H9 (cell line): ENCODE data around the gene ALPI. TPM values are rescaled to one million over a fixed set of nuclear protein-coding genes. Genes with fewer than 3 reads are reported as not detected.
A peak's percentile ranks its signal among the peaks of the same experiment; 100 is the strongest.

Experiments
- DNase-seq: peaks from one replicate; pipeline ENCODE4 v3.0.0-alpha.2; 2017
- H2AFZ ChIP-seq: one replicate; pipeline ENCODE4 v1.6.1; 2013; ENCODE audit warnings: mild to moderate bottlenecking, low read length, control low read depth, moderate library complexity
- H2AK5ac ChIP-seq: 2 replicates; pipeline ENCODE4 v1.6.1; 2013; ENCODE audit warnings: low read length, control low read depth, mixed read lengths; ENCODE audit not compliant: insufficient read length
- H2BK120ac ChIP-seq: one replicate; pipeline ENCODE4 v1.6.1; 2013; ENCODE audit warnings: low read depth, mild to moderate bottlenecking, low read length, control low read depth, inconsistent platforms; ENCODE audit not compliant: poor library complexity, severe bottlenecking
- H2BK12ac ChIP-seq: 2 replicates; pipeline ENCODE4 v1.6.1; 2013; ENCODE audit warnings: low read length, control low read depth, mixed read lengths, low read depth; ENCODE audit not compliant: insufficient read length
- H2BK15ac ChIP-seq: 2 replicates; pipeline ENCODE4 v1.6.1; 2013; ENCODE audit warnings: low read depth, low read length, control low read depth
- H2BK20ac ChIP-seq: one replicate; pipeline ENCODE4 v1.6.1; 2013; ENCODE audit warnings: low read depth, mild to moderate bottlenecking, low read length, control low read depth, inconsistent platforms; ENCODE audit not compliant: poor library complexity, severe bottlenecking
- H2BK5ac ChIP-seq: 2 replicates; pipeline ENCODE4 v1.6.1; 2013; ENCODE audit warnings: low read length, control low read depth, mixed read lengths; ENCODE audit not compliant: insufficient read length
- H3K14ac ChIP-seq: 2 replicates; pipeline ENCODE4 v1.6.1; 2013; ENCODE audit warnings: low read length, control low read depth; ENCODE audit not compliant: insufficient read depth
- H3K18ac ChIP-seq: 2 replicates; pipeline ENCODE4 v1.6.1; 2013; ENCODE audit warnings: low read depth, mild to moderate bottlenecking, mixed read lengths, low read length, control low read depth; ENCODE audit not compliant: insufficient read length
- H3K23ac ChIP-seq: 2 replicates; pipeline ENCODE4 v1.6.1; 2013; ENCODE audit warnings: low read length, control low read depth, mixed read lengths, low read depth; ENCODE audit not compliant: insufficient read length
- H3K23me2 ChIP-seq: 2 replicates; pipeline ENCODE4 v1.6.1; 2013; ENCODE audit warnings: low read depth, mild to moderate bottlenecking, mixed read lengths, low read length, control low read depth; ENCODE audit not compliant: insufficient read length, poor library complexity, severe bottlenecking
- H3K27ac ChIP-seq: 2 replicates; pipeline ENCODE4 v1.5.1; 2013; ENCODE audit warnings: low read length, control low read depth, mixed read lengths, low read depth; ENCODE audit not compliant: insufficient read length
- H3K27me3 ChIP-seq: 2 replicates; pipeline ENCODE4 v1.6.1; 2013; ENCODE audit warnings: low read length, control low read depth, inconsistent platforms; ENCODE audit not compliant: insufficient read depth
- H3K4ac ChIP-seq: 2 replicates; pipeline ENCODE4 v1.6.1; 2013; ENCODE audit warnings: low read depth, mild to moderate bottlenecking, control low read depth, inconsistent platforms, low read length, moderate library complexity
- H3K4me1 ChIP-seq: 2 replicates; pipeline ENCODE4 v1.6.1; 2013; ENCODE audit warnings: low read length, control low read depth, inconsistent platforms; ENCODE audit not compliant: insufficient read depth
- H3K4me2 ChIP-seq: 2 replicates; pipeline ENCODE4 v1.6.1; 2013; ENCODE audit warnings: low read length, control low read depth, mixed read lengths; ENCODE audit not compliant: insufficient read length, insufficient read depth
- H3K56ac ChIP-seq: 2 replicates; pipeline ENCODE4 v1.6.1; 2013; ENCODE audit warnings: low read depth, mild to moderate bottlenecking, mixed read lengths, low read length, control low read depth; ENCODE audit not compliant: insufficient read length
- H3K79me1 ChIP-seq: 2 replicates; pipeline ENCODE4 v1.6.1; 2013; ENCODE audit warnings: low read depth, mild to moderate bottlenecking, moderate library complexity, low read length, control low read depth, inconsistent platforms; ENCODE audit not compliant: insufficient read depth, poor library complexity, severe bottlenecking
- H3K79me2 ChIP-seq: 2 replicates; pipeline ENCODE4 v1.6.1; 2013; ENCODE audit warnings: low read length, control low read depth, inconsistent platforms; ENCODE audit not compliant: insufficient read depth
- H3K9ac ChIP-seq: 2 replicates; pipeline ENCODE4 v1.6.1; 2013; ENCODE audit warnings: low read length, control low read depth, mixed read lengths; ENCODE audit not compliant: insufficient read length; ENCODE audit errors: extremely low read depth
- H3K9me3 ChIP-seq: one replicate; pipeline ENCODE4 v1.6.1; 2013; ENCODE audit warnings: low read depth, low read length, inconsistent platforms; ENCODE audit not compliant: control insufficient read depth
- H3T11ph ChIP-seq: one replicate; pipeline ENCODE4 v1.6.1; 2013; ENCODE audit warnings: mild to moderate bottlenecking, low read length, control low read depth, inconsistent platforms
- H4K20me1 ChIP-seq: one replicate; pipeline ENCODE4 v1.6.1; 2013; ENCODE audit not compliant: control insufficient read depth, insufficient read length, insufficient read depth
- H4K5ac ChIP-seq: 2 replicates; pipeline ENCODE4 v1.6.1; 2013; ENCODE audit warnings: low read depth, mild to moderate bottlenecking, mixed read lengths, low read length, control low read depth; ENCODE audit not compliant: insufficient read length
- H4K8ac ChIP-seq: replicated peaks from 2 replicates; pipeline ENCODE4 v1.6.1; 2013; ENCODE audit warnings: low read length, control low read depth, mixed read lengths, low read depth; ENCODE audit not compliant: insufficient read length
- H4K91ac ChIP-seq: 2 replicates; pipeline ENCODE4 v1.6.1; 2013; ENCODE audit warnings: low read depth, mild to moderate bottlenecking, moderate library complexity, mixed read lengths, low read length, control low read depth; ENCODE audit not compliant: insufficient read length
- H3K27ac Mint-ChIP-seq, 3 experiments: 2 replicates in 2 of 3; 3 replicates in 1 of 3; pipeline ENCODE4 v1.8.0; 2020 to 2021; ENCODE audit warnings: mixed read lengths in 3 of 3, mild to moderate bottlenecking in 1 of 3, moderate library complexity in 1 of 3
- H3K27me3 Mint-ChIP-seq: 2 replicates; pipeline ENCODE4 v1.8.0; 2021; ENCODE audit warnings: low read depth, mild to moderate bottlenecking, moderate library complexity, mixed read lengths
- H3K36me3 Mint-ChIP-seq, 3 experiments: 2 replicates in 2 of 3; 3 replicates in 1 of 3; pipeline ENCODE4 v1.8.0; 2020 to 2021; ENCODE audit warnings: low read depth in 3 of 3, mixed read lengths in 3 of 3; ENCODE audit not compliant: insufficient read depth in 1 of 3
- H3K4me1 Mint-ChIP-seq, 2 experiments: 2 replicates each; pipeline ENCODE4 v1.8.0; 2020; ENCODE audit warnings: mixed read lengths in 2 of 2
- H3K4me3 Mint-ChIP-seq, 2 experiments: 2 replicates in 1 of 2; 3 replicates in 1 of 2; pipeline ENCODE4 v1.8.0; 2020 to 2021; ENCODE audit warnings: mild to moderate bottlenecking in 2 of 2, mixed read lengths in 2 of 2, moderate library complexity in 1 of 2
- H3K9me3 Mint-ChIP-seq, 2 experiments: 2 replicates in 1 of 2; 3 replicates in 1 of 2; pipeline ENCODE4 v1.8.0; 2020; ENCODE audit warnings: mild to moderate bottlenecking in 2 of 2, mixed read lengths in 2 of 2, moderate library complexity in 1 of 2
- WGBS: extraction: QIAGEN DNeasy Blood & Tissue Kit; methylation state at CpG from one replicate; pipeline ENCODE4 v1.1.7; 2013; ENCODE audit warnings: missing lambda C conversion rate, low lambda C conversion rate, mixed read lengths; ENCODE audit not compliant: insufficient read length; ENCODE audit errors: extremely low coverage; 5-methylcytosine and 5-hydroxymethylcytosine counted together
- total RNA-seq: library from RNA; stranded (reverse); gene quantifications from 2 replicates; pipeline ENCODE4 v1.2.1, GENCODE V29; 2021
- TF ChIP-seq, protein P1 (sequence below): fragments of 200-600 bp; sonication (generic); conservative IDR thresholded peaks from 3 replicates; pipeline ENCODE4 v1.8.0; 2021; ENCODE audit warnings: antibody characterized with exemption, mild to moderate bottlenecking

Gene ALPI
- total RNA-seq, 1 experiment from 2014 or later = not detected

- H3K79me1 ChIP-seq = no peaks in the 10 kb centered on the region
- H3K9me3 ChIP-seq = no peaks in the 10 kb centered on the region
- H3T11ph ChIP-seq = no peak overlapping the region
- Mint-ChIP-seq H3K9me3 (no peaks in the 10 kb centered on the region; a peak in 1 of 5 replicates), H3K27ac (no peak overlapping the region; a peak in 1 of 7 replicates), H3K4me3 (no peak overlapping the region), H3K36me3 (no peaks in the 10 kb centered on the region), H3K4me1 (peaks cover 24 to 43% of the 10 kb centered on the region in 2 experiments), H3K27me3 (peaks cover 63% of the 10 kb centered on the region)
- no peak overlapping the region for H3K23ac ChIP-seq
- H4K5ac ChIP-seq = no peak overlapping the region
- peaks cover 20% of the 10 kb centered on the region; the same call in 1 of the 2 replicates for H3K27me3 ChIP-seq
- DNase-seq = peak; percentile 22
- no peak overlapping the region for H2BK15ac ChIP-seq
- no peak overlapping the region for H3K56ac ChIP-seq
- H2BK20ac ChIP-seq = no peak overlapping the region
- H4K8ac ChIP-seq = no peak overlapping the region
- H3K27ac ChIP-seq = no peak overlapping the region
- H3K4me1 ChIP-seq = peaks cover 2% of the 10 kb centered on the region; the same call in 1 of the 2 replicates
- no CpG with 5 or more reads among the region's 30 CpGs for WGBS
- no peak overlapping the region for H3K18ac ChIP-seq
- H3K14ac ChIP-seq = no peak overlapping the region
- H3K23me2 ChIP-seq = peaks cover 7% of the 10 kb centered on the region
- no peak overlapping the region for H3K9ac ChIP-seq
- no peak overlapping the region for H3K4me2 ChIP-seq
- no peak overlapping the region for H2BK12ac ChIP-seq
- H2BK120ac ChIP-seq = no peak overlapping the region
- no peak overlapping the region for H3K4ac ChIP-seq
- H2AFZ ChIP-seq = no peak overlapping the region
- no peak overlapping the region for H2AK5ac ChIP-seq
- no peaks in the 10 kb centered on the region for H4K20me1 ChIP-seq
- no peaks in the 10 kb centered on the region for H3K79me2 ChIP-seq
- TF ChIP-seq, protein P1, sequence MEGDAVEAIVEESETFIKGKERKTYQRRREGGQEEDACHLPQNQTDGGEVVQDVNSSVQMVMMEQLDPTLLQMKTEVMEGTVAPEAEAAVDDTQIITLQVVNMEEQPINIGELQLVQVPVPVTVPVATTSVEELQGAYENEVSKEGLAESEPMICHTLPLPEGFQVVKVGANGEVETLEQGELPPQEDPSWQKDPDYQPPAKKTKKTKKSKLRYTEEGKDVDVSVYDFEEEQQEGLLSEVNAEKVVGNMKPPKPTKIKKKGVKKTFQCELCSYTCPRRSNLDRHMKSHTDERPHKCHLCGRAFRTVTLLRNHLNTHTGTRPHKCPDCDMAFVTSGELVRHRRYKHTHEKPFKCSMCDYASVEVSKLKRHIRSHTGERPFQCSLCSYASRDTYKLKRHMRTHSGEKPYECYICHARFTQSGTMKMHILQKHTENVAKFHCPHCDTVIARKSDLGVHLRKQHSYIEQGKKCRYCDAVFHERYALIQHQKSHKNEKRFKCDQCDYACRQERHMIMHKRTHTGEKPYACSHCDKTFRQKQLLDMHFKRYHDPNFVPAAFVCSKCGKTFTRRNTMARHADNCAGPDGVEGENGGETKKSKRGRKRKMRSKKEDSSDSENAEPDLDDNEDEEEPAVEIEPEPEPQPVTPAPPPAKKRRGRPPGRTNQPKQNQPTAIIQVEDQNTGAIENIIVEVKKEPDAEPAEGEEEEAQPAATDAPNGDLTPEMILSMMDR = no peak
- H2BK5ac ChIP-seq = no peak overlapping the region
- H4K91ac ChIP-seq = no peak overlapping the region
Observed at GRCh38 chr2:232490221-232491138, 34.5 kb downstream of the ALPI start.
